HS-5 (cell line): Measurements from ENCODE around the gene SLC17A5.
"Not testable (repeated sequence)": the region's sequence is repeated elsewhere in the genome, so short reads cannot be mapped to it uniquely, and the experiment has no call there.

Experiments used
- DNase-seq: peaks from one replicate; pipeline ENCODE4 v3.0.0-alpha.2; 2012; ENCODE audit warnings: low read depth

Gene SLC17A5

GRCh38 chr6:73565767-73566485 is 87.9 kb downstream of the SLC17A5 start:
- DNase-seq, result no peak

GRCh38 chr6:73564578-73565345 is 89.0 kb downstream of the SLC17A5 start:
- DNase-seq, result no peak

GRCh38 chr6:73562558-73562957 is 91.2 kb downstream of the SLC17A5 start:
- no peak for DNase-seq

GRCh38 chr6:73560853-73561407 is 92.9 kb downstream of the SLC17A5 start:
- no peak for DNase-seq

GRCh38 chr6:73560182-73560732 is 93.5 kb downstream of the SLC17A5 start:
- DNase-seq, result no peak

- DNase-seq, result not testable (repeated sequence)
These were observed 94.4 kb downstream of the SLC17A5 start for GRCh38 chr6:73559399-73559794.

GRCh38 chr6:73558624-73559398 is 95.0 kb downstream of the SLC17A5 start:
- DNase-seq, result no peak

- no peak for DNase-seq
These were observed 97.0 kb downstream of the SLC17A5 start for GRCh38 chr6:73556836-73557235.

GRCh38 chr6:73555380-73555949 is 98.3 kb downstream of the SLC17A5 start:
- DNase-seq, result not testable (repeated sequence)

- not testable (repeated sequence) for DNase-seq
These were observed 102.7 kb downstream of the SLC17A5 start for GRCh38 chr6:73551115-73551514.

- DNase-seq, result no peak
These were observed 105.0 kb downstream of the SLC17A5 start for GRCh38 chr6:73548458-73549446.

- DNase-seq, result no peak
These were observed 106.8 kb downstream of the SLC17A5 start for GRCh38 chr6:73547036-73547435.
